Heart right ventricle (tissue), 16 donors: Measurements from ENCODE around the gene EDEM1. TPM values are rescaled to one million over a fixed set of nuclear protein-coding genes. Genes with fewer than 3 reads are reported as not detected.

Experiments used
- ATAC-seq, 8 donors: fragments of 200-7000 bp; cut with Tn5 transposase; one replicate each; pipeline ENCODE4 v1.9.1; 2020; ENCODE audit warnings: mild to moderate bottlenecking in 8 of 8, moderate library complexity in 8 of 8, moderate number of reproducible peaks in 1 of 8
- DNase-seq, 2 donors: peaks; one replicate each; pipeline ENCODE4 v3.0.0-alpha.2; 2020
- H3K27ac ChIP-seq, 10 donors: fragments of 200-600 bp; sonication (generic) in 2 of 10; one replicate each; pipeline versions ENCODE4 v1.5.0 to v1.8.0; 2020 to 2022; ENCODE audit warnings: mild to moderate bottlenecking in 3 of 10
- H3K27me3 ChIP-seq, 7 donors: fragments of 200-600 bp; one replicate each; pipeline ENCODE4 v1.8.0; 2021 to 2022; ENCODE audit warnings: mild to moderate bottlenecking in 2 of 7
- H3K36me3 ChIP-seq, 9 donors: fragments of 200-600 bp; sonication (generic) in 1 of 9; one replicate each; pipeline versions ENCODE4 v1.5.0 to v1.8.0; 2020 to 2022; ENCODE audit warnings: mild to moderate bottlenecking in 2 of 9
- H3K4me1 ChIP-seq, 9 donors: fragments of 200-600 bp; sonication (generic) in 1 of 9; one replicate each; pipeline versions ENCODE4 v1.5.0 to v1.8.0; 2020 to 2022; ENCODE audit warnings: mild to moderate bottlenecking in 4 of 9
- H3K4me3 ChIP-seq, 10 donors: fragments of 200-600 bp; sonication (generic) in 2 of 10; one replicate each; pipeline versions ENCODE4 v1.5.0 to v1.8.0; 2020 to 2022; ENCODE audit warnings: mild to moderate bottlenecking in 7 of 10, moderate library complexity in 2 of 10
- H3K9me3 ChIP-seq, 11 donors: fragments of 200-600 bp in 10 of 11; sonication (generic) in 2 of 11; one replicate each; pipeline versions ENCODE4 v1.5.0 to v1.8.0; 2013 to 2022; ENCODE audit warnings: mild to moderate bottlenecking in 2 of 11, control low read depth in 1 of 11, moderate library complexity in 1 of 11
- WGBS, 2 donors: extraction: QIAGEN DNeasy Blood & Tissue Kit; methylation state at CpG; one replicate each; pipeline ENCODE4 v1.1.7; 2013; ENCODE audit warnings: inconsistent platforms in 1 of 2; 5-methylcytosine and 5-hydroxymethylcytosine counted together
- intact Hi-C, 10 donors: fragments of 100-400 bp; cut with DNase I; formaldehyde crosslinking; loops; one replicate each; pipeline versions ENCODE4 v1.11.1 to v1.14.2; 2022
- polyA plus RNA-seq, 2 donors: library from polyadenylated mRNA; stranded (reverse); fragments of 200-250 nt; gene quantifications; one replicate each; pipeline ENCODE4 v1.2.3, GENCODE V29; 2013
- total RNA-seq, 10 donors: library from RNA; stranded (reverse); fragmentation: NEBNext Ultra II Directional in 3 of 10; extraction: Animal tissue kit (Norgen Biotek cat#: 25700) in 3 of 10; gene quantifications; one replicate each; pipeline versions ENCODE4 v1.2.1 to v1.2.4, GENCODE V29; 2021 to 2023
- TF ChIP-seq, protein P1 (sequence below), 9 donors: fragments of 200-600 bp; sonication (generic) in 2 of 9; IDR thresholded peaks; one replicate each; pipeline versions ENCODE4 v1.5.0 to v1.8.0; 2021 to 2022; ENCODE audit warnings: antibody characterized with exemption in 9 of 9, mild to moderate bottlenecking in 5 of 9, moderate library complexity in 1 of 9
- donor health status: Arrhythmogenic right ventricular cardiomyopathy.
- donor health status: ischemic (EF 13 %, LVEDD 7.1; RV severe dilation, severe dysfunction).
- donor health status: healthy with polysubstance abuse.
- donor health status: DM: no; HTN: yes; CAD: no.
- donor health status: DM: no; HTN: no; CAD: no.
- donor health status: ischemic (EF 25% LVEDD 6.9; RV normal size, moderate dysfunction).
- donor health status: ischemic (EF 25% LVEDD 5.7; RV mildly dilated, moderate dysfunction).
- donor health status: healthy.
- donor health status: DM: yes; HTN: yes; CAD: no.
- donor health status: Ischemic cardiomyopathy.
- donor health status: ischemic (EF 35%, LVEDD 5.7; RV mildly dilated, moderate dysfunction).
- donor health status: nonischemic (EF 11% LVEDD 7.7; RV severe dilation, severe dysfunction).
- donor health status: DM: yes; HTN: yes; CAD: no.
- donor health status: PGD.
- donor health status: ischemic (EF 29% LVEDD 5.4; RV normal size, mild dysfunction).
- donor health status: nonischemic (EF 23%, LVEDD 6.1; RV moderate dilation, normal function).

EDEM1 gene
- total and polyA plus RNA-seq, 12 donors = 2.2 to 19.0 (median 9.1) TPM

DNA sequence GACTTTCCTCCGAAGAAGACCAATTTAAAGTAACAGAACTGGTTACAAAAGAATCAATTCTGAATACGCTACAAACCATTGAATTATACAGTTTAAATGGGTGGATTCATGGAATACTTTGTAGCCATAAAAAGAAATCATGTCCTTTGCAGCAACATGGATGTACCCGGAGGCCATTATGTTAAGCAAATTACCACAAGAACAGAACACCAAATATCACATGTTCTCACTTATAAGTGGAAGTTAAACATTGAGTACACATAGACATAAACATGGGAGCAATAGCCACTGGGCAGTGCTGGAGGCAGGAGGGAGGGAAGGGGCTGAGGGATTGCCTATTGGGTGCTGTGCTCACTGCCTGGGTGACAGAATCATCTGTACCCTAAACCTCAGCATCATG lies 61.3 kb downstream of the EDEM1 start:
- Histone ChIP-seq H3K36me3 (no peaks in the 10 kb centered on the region), H3K27ac (no peak overlapping the region), H3K4me1 (no peaks in the 10 kb centered on the region), H3K9me3 (peaks cover 0 to 4% (median 0%) of the 10 kb centered on the region in 11 donors), H3K4me3 (no peak overlapping the region), H3K27me3 (no peaks in the 10 kb centered on the region)
- TF ChIP-seq, protein P1, sequence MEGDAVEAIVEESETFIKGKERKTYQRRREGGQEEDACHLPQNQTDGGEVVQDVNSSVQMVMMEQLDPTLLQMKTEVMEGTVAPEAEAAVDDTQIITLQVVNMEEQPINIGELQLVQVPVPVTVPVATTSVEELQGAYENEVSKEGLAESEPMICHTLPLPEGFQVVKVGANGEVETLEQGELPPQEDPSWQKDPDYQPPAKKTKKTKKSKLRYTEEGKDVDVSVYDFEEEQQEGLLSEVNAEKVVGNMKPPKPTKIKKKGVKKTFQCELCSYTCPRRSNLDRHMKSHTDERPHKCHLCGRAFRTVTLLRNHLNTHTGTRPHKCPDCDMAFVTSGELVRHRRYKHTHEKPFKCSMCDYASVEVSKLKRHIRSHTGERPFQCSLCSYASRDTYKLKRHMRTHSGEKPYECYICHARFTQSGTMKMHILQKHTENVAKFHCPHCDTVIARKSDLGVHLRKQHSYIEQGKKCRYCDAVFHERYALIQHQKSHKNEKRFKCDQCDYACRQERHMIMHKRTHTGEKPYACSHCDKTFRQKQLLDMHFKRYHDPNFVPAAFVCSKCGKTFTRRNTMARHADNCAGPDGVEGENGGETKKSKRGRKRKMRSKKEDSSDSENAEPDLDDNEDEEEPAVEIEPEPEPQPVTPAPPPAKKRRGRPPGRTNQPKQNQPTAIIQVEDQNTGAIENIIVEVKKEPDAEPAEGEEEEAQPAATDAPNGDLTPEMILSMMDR (IDR thresholded peaks at IDR 0.05) = no peak
- 94 to 95% methylated on average over 3 of the region's 3 CpGs for WGBS, 2 donors
- no peak for ATAC-seq
- intact Hi-C loops = no loop called here
- no peak for DNase-seq

DNA sequence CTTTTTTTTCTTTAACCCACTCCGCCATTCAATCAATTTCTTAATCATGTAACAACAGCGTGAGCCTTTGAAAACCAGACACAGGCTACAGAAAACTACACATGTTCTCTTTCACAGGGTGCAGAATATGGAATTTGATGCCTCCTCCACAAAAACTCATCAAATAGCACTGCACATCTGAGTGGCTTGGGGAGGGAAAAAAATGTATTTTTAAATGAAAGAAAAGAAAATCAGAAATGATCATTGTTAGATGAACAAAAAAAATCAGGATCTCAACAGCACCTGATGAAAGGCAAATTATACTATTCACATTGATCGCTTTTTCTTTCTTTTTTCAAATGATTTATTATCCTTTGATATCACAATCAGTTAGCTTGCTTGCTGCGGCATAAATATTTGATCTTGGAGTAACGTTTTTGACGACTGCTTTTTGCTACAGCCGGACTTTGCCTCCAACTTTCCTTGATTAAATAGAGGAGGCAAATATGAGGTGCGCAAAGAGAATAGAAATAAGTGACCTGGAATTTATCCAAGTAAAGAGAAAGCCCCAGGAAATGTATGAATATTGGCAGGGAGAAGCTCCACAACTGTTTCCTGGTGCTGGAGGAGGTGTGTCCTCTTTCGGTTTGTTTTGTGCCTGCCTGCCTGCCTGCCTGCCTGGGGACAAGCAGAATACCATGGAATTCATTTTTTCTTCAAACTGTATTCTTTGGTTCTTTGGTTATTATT lies 63.1 kb downstream of the EDEM1 start:
- ATAC-seq (no peak), DNase-seq (no peak)
- TF ChIP-seq, protein P1 (IDR thresholded peaks at IDR 0.05) = no peak
- Histone ChIP-seq H3K27me3 (peaks cover 0 to 3% (median 0%) of the 10 kb centered on the region in 7 donors), H3K36me3 (no peaks in the 10 kb centered on the region), H3K4me1 (no peaks in the 10 kb centered on the region), H3K27ac (no peak overlapping the region), H3K4me3 (peak overlapping the region in 6 of 10 donors; percentile 18 to 33 (median 24)), H3K9me3 (no peaks in the 10 kb centered on the region)
- intact Hi-C loops = no loop called here
- 55 to 60% methylated on average over 9 of the region's 9 CpGs for WGBS, 2 donors

DNA sequence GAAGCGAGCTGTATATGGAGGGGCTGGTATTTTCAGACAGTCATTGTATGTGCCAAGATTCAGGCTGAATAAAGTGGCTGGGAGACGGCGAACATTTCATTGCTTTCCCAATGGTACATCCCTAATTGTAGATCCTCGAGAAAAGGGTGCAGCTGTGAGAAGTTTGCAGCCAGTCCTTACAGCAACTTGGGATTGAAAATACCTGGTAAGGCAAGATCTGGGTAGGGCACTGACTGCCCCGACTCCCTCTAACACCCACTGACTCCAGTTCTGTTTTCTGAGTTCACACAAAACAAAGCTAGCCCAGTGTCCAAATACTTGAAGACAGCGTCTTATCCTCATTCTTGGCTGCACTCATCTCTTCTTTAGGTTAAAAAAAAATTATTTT lies 63.7 kb downstream of the EDEM1 start:
- TF ChIP-seq, protein P1 (IDR thresholded peaks at IDR 0.05) = no peak
- Histone ChIP-seq H3K27me3 (peaks cover 0 to 8% (median 0%) of the 10 kb centered on the region in 7 donors), H3K36me3 (no peaks in the 10 kb centered on the region), H3K4me3 (peak overlapping the region in 6 of 10 donors; percentile 18 to 33 (median 24)), H3K9me3 (no peaks in the 10 kb centered on the region), H3K27ac (no peak overlapping the region), H3K4me1 (no peaks in the 10 kb centered on the region)
- no peak for ATAC-seq
- DNase-seq = no peak
- 64 to 69% methylated on average over 6 of the region's 6 CpGs for WGBS, 2 donors
- intact Hi-C loops = no loop called here

DNA sequence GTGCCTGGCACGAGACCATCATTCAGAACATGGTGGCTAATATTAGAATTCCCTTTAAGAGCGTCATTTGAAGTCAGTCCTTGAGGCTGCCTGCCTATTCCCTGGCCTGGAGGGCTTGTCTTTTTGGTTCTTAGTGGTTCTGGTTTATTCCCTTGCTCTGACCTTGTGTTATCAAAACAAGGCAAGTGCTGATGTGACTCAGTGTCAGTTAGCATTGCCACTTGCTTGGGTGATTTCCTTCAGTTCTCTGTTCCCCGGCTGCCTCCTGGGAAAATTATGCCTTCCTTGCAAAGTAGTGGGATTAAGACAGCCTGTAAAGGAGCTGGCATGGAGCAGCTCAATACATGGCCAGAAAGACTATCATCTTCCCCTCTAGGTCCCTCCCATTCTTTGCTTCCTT lies 64.6 kb downstream of the EDEM1 start:
- intact Hi-C loops = no loop called here
- Histone ChIP-seq H3K4me3 (no peak overlapping the region), H3K27ac (no peak overlapping the region), H3K4me1 (no peaks in the 10 kb centered on the region), H3K36me3 (no peaks in the 10 kb centered on the region), H3K9me3 (no peaks in the 10 kb centered on the region), H3K27me3 (peaks cover 0 to 8% (median 0%) of the 10 kb centered on the region in 7 donors)
- WGBS, 2 donors = 61 to 65% methylated on average over 3 of the region's 3 CpGs
- ATAC-seq = no peak
- TF ChIP-seq, protein P1 (IDR thresholded peaks at IDR 0.05) = no peak
- no peak for DNase-seq
